ENCODE data around the gene CELF6.

CELF6 gene

DNA sequence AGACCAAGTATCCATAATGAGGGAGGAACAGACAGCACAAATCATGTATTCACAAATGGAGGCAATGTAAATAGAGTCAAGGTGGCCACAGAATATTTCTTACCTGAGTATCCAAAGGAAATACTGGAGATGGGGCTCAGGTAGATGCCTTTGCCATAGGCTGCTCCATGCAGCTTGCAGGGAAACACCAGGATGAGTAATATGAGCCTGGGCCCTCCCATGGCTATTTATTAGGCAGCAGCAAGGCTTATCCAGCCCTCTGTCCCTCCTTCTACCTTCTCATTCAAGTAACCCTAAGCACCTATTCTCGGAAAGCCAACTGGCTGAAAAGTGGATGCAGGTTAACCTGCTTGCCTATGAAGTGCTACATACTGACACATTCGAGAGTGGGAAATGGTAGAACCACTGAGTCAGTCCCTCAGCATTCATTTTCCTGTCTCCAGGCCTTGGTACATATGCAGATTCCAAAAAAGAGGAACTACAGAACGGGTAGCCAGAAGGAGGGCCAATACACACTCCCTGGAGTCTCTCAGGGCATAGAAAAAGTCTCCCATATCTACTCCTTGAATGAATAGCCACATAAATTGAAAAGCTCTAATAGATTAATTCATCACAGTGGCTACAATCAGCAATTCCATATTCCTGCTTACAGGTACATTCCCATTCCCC is 70.7 kb downstream of the CELF6 start:
- H3K27ac ChIP-seq, result no peak overlapping the region
- TF ChIP-seq CTCF (IDR thresholded peaks at IDR 0.05), result no peak
- no peak for TF ChIP-seq ZFX (IDR thresholded peaks at IDR 0.05; ENCODE audit: borderline replicate concordance)

DNA sequence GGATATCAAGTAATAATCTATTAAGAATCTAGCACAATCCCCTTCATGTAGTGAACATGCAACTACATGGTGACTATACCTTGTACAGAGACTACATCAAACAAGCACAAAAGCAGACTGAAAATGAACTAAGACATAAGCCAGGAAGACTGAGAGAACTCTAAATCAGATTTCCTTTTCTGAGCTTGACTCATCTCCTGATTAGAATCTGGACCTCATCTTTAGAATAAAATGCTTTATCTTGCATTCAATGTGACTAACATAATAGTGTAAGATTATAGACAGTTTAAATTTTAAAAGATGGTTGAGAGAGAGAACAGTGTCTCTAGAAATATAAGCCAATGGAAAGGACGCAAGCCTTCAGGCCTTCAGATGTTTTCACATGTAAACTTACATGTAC is 71.4 kb downstream of the CELF6 start:
- no peak overlapping the region for H3K27ac ChIP-seq
- TF ChIP-seq CTCF (IDR thresholded peaks at IDR 0.05) (no peak), ZFX (IDR thresholded peaks at IDR 0.05; ENCODE audit: borderline replicate concordance) (no peak)

DNA sequence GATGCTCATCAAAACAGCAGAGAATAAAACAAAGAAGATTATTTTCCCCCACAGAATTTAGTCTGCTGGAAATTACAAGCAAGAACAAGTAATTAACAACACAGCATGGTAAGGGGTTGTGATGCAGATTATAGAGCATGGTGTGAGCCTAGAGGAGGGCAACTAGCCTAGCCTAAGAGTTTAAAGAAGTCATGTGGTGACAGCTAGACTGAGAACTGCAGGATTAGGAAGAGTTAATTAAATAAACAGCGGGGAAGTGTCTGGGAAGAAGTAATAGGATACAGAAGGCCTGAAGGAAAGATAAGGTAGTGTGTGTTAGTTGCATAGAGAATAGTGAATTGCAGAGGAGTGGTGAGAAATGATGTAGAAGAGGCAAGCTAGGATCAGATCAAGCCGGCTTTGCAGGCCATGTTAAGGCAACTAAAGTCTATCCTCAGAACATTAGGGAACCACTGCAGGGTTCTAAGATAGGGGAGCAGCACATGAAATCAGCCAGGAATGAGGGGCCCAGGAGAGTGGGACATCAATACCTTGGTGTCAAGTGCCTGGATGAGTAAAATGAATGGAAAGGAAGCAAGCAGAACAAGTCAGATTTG is 77.1 kb downstream of the CELF6 start:
- no peak for TF ChIP-seq CTCF (IDR thresholded peaks at IDR 0.05)
- no peak overlapping the region for H3K27ac ChIP-seq

GRCh38 chr15:72239652-72240051 is 80.3 kb downstream of the CELF6 start:
- no peak for TF ChIP-seq ZFX (IDR thresholded peaks at IDR 0.05; ENCODE audit: borderline replicate concordance)
- no peak for TF ChIP-seq CTCF (IDR thresholded peaks at IDR 0.05)
- H3K27ac ChIP-seq, result no peak overlapping the region

DNA sequence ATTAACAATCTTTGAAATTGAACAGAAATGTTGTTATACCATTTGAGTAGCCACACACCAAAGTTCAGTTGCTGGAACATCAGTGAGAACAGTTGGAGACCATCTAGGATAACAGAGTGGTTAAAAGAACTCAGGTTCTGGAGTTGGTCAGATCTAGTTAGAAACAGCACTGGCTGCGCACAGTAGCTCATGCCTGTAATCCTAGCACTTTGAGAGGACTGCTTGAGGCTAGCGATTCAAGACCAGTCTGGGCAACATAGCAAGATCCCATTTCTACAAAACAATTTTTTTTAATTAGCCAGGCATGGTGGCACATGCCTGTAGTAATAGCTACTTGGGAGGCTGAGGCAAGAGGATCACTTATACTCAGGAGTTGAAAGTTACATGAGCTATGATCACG is 81.4 kb downstream of the CELF6 start:
- TF ChIP-seq CTCF (IDR thresholded peaks at IDR 0.05), result no peak
- no peak for TF ChIP-seq ZFX (IDR thresholded peaks at IDR 0.05; ENCODE audit: borderline replicate concordance)
- no peak overlapping the region for H3K27ac ChIP-seq

GRCh38 chr15:72237853-72238224 is 82.1 kb downstream of the CELF6 start:
- no peak overlapping the region for H3K27ac ChIP-seq
- TF ChIP-seq CTCF (IDR thresholded peaks at IDR 0.05), result no peak
- TF ChIP-seq ZFX (IDR thresholded peaks at IDR 0.05; ENCODE audit: borderline replicate concordance), result no peak

GRCh38 chr15:72237029-72237852 is 82.7 kb downstream of the CELF6 start:
- H3K27ac ChIP-seq, result no peak overlapping the region
- TF ChIP-seq ZFX (IDR thresholded peaks at IDR 0.05; ENCODE audit: borderline replicate concordance) (no peak), CTCF (IDR thresholded peaks at IDR 0.05) (no peak)
